GDM1 (cell line): ENCODE results near the gene FRYL.

Source experiments
- DNase-seq: peaks from one replicate; lab custom pipeline; 2025; lab: John Stamatoyannopoulos, UW

The FRYL gene

DNA sequence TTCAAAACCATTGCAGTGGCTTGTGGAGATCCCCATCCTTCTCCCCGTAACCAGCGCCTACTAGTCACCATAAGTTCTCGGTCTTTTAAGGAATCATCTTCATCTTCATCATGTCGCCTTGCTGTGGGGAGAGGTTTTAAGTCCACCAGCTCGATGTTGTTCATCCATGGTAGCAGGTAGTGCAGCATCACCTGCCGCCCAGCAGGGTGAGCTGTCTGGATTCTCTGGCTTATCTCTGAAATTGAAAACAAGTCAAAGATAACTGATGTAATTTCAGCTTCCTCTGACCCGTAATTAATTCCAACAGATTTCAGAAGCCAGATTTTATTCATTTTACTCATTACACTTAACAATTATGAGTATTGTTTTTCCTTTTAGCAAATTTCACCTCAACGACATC lies 222.6 kb downstream of the FRYL start:
- no peak for DNase-seq

DNA sequence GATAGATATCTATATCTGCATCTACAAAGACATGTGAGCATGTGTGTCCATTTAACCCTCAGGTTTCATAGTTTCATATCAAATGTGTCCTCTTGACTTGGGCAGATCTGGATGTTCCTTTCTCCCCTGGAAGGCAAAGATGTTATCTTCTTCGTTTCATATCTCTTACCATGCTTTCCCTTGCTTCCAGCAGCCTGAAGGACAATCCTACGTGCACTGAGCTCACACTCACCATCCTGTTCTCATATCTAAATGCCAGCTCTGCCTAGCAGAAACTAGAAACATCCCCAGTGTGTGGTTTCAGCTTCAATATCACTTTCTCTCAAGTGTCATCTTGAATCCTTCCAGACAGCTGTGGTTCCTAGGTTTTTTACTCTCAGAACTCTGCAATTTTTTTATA lies 223.8 kb downstream of the FRYL start:
- no peak for DNase-seq

DNA sequence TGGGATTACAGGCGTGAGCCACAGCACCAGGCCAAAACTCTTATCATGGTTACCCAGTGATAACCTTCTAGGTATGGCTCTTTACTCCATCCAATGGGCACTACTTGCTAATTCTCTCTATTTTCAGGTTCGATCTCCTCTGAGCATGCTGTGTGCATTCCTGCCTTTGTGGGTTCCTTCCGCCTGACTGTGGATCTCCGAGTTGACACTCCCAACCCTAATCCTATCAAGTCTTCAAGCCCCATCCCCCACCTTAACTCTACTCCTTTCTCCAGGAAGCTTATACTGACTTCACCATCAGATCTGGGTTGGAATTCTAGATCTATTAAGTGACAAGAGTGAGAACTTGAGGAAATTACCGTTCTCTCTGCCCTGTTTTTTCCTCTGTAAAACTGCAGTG lies 225.5 kb downstream of the FRYL start:
- no peak for DNase-seq

DNA sequence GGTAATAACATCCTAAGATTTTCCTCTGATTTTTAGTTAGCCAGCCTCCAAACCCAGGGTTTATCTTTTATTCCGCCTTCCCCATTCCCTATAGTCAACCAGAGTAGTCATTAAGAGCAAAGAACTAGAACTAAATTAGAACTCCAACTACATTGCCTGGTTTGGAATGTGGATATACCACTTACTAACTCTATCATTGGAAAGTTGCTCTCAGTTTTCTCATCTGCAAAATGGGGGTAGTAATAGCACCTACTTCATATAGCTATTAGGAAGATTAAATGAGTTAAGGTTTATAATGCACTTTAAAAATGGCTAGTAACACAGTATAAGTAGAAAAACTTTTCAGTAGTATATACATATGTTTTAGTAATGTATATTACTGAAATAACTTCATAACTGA lies 226.4 kb downstream of the FRYL start:
- no peak for DNase-seq

DNA sequence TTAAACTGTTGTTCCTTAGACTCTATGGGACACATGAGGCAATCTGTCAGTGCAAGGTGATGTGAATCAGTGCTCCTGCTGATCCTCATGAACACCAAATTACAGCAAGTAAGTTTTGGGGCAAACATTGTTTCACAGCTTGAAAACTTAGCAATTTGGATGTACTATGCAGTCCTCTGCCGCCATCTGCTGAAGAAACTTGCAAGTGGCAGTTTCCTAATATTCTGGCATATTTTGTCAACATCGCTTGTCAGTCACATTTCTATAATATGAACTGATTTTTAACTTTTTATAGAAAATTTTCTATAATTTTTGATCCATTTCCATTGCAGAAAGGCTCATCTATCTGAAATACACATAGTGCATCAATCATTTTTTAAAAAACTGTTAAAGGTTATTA lies 233.7 kb downstream of the FRYL start:
- no peak for DNase-seq

DNA sequence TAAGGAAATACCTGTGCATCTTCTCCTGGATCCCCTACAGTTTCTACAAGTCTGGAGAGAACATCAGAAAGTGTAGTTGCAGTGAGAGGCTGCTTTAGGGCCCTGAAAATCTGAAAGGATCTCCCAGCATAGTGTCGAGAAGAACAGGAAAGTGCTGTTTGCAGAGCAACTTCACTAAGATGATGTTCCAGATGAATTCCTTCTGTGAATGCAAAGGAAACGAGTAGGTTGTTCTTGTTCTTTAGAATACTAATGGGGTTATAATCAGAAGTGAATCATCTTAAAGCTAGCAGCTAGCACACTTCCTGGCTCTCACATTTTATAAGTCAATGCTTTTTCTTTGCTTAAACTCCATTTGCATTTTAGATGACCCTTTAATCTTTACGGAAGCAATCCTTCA lies 236.3 kb downstream of the FRYL start:
- DNase-seq, result no peak

DNA sequence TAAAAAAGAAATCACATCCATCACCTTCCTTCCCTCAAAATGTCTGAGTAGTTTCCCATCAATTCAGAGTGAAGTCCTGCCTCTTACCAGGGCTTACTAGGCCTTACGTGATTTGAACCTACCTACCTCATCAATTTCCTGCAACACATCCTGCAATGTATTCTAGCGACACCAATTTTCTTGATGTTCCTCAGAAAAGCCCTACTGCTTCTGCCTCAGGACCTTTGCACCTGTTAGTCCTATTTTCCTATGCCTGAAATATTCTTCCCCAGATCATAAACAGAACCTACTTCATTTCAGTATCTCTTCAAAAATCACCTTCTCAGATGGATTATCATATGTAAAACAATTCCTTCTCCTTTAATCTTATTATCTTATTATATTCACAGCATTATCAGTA lies 237.2 kb downstream of the FRYL start:
- DNase-seq, result no peak

DNA sequence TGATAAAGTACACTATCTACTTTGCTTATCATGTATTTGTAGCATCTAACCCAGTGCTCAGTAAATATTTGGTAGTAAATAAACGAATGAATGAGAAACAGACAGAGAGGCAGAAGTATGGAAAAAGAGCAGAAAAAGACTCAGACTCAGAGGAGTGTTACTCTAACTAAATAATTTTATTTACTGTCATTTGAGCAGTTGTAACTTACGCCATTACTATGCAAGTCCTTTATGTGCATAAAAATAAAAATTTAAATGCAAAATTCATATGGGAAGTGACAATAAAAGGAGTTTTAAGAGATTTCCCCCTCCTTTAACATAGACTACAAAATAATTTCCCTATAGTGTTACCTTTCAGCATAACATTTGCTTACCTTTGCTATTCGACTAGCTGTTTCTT lies 240.5 kb downstream of the FRYL start:
- DNase-seq, result no peak

DNA sequence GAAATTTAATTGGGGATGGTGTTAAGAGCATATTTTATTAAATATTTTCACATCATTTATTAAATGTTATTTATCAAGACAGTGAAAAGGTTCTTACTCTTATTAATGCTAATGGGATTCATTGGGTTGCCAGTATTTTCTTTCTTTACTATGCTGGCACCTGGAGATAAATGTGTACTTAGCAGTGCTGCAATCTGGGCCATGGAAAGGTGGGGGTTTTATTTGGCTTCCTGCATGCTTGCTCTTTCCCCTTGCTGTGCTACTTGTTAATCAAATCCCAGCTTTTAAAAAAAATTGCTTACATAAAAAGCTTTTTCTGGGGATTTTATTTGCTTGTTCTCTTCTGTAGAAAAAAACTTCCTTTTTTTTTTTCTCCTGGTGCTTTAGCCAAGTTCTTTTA lies 241.7 kb downstream of the FRYL start:
- DNase-seq, result no peak

DNA sequence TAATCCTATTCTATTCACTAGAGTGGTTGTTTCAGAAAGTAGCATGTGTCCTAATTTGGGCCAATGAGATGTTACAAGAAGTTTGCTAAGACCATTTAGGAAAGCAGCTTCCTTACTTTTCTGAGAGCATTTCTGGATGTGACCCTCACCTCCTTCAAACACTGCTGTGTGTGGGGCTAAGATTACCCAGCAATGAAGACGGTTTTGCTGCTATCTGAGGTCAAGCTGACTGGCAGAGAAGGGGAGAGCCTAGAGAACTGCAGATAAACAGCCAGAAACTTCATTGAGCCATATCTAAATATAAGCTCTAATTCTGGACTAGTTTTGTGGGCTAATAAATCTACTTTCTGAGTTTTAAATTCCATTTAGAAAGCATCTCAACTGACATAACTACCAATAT lies 253.7 kb downstream of the FRYL start:
- DNase-seq, result no peak

DNA sequence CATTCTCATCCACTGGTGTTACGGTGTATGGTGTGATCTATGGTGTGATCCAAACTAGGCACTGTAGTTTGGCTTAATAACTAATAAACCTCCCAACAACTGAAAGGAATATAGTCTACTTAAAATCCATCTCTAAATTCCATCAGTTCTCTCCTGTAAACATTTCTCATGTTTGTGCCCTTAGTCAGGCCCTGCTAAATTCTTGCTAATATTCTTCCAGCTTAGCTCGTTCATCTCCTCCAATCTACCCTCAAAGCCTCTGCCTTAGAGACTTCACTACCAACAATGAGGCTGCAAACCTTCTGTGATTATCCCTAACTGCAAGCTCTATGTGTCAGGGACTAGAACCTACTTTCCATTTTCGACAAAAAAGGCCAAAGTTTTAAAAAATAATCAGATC lies 261.9 kb downstream of the FRYL start:
- DNase-seq, result no peak

DNA sequence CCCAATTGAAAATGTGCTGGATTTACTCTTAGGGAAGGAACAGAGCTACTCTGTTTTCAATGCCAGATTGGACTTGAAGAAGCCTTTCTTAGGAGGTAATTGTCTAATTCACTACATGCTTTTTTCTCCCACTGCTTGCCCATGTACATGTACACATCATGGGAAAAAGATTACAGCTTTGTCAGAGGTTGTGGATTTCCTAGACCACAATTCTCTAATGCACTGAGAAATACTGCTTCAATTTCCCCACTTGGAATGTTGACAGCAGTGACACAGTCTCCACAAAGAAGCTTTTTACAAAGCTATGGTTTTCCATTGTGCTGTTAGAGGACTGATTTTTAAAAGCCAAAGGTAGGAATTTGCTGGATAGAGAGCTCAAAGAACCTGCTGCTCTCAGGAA lies 270.5 kb downstream of the FRYL start:
- DNase-seq, result no peak

DNA sequence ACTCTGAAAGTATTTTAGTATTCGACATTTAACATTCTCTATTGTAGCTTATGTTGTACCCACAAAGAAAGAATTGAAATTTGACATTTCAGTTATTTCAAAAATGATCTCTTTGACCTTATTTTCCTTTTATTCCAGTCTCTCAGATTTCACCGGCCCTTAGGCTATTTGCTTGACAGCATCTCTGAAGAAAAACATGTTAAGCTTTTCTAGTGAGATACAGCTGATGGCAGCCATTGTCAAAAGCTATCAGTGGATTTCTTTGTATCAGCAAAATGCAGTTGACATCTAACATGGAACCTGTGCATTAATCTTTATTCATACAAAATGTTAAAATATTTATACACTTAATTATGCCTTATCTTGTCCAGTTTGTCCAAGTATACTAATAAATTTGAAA lies 273.4 kb downstream of the FRYL start:
- no peak for DNase-seq

DNA sequence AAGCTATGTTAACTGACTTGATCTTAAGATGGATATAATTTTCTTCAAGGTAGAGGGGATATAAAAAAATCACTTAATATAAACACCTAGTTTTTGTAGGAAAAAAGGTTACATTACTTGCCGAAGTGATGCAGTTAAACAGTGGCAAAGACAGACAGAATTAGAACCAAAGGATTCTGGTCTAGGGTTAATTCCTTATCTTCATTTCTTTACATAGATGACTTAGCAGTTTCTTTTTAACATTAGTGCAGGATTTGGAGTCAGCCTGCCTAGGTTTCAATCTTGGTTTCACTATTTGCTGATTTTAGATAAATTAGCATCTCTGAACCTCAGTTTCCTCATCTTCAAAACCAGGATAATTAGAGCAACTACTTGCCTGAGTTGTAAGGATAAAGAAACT lies 275.7 kb downstream of the FRYL start:
- DNase-seq, result no peak

DNA sequence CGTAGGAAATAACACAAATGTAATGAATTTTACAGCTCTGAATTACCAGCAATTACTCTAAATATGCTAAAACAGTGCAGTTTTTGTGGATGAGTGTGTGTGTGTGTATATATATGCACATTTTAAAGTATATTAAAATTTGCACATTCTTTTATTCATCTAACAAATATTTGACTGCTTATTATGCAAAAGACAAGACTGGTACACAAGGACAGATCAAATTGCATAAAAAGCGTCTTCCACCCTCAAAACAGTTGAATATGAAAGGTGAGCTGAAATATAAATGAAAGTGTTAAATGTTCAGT lies 276.1 kb downstream of the FRYL start:
- no peak for DNase-seq

DNA sequence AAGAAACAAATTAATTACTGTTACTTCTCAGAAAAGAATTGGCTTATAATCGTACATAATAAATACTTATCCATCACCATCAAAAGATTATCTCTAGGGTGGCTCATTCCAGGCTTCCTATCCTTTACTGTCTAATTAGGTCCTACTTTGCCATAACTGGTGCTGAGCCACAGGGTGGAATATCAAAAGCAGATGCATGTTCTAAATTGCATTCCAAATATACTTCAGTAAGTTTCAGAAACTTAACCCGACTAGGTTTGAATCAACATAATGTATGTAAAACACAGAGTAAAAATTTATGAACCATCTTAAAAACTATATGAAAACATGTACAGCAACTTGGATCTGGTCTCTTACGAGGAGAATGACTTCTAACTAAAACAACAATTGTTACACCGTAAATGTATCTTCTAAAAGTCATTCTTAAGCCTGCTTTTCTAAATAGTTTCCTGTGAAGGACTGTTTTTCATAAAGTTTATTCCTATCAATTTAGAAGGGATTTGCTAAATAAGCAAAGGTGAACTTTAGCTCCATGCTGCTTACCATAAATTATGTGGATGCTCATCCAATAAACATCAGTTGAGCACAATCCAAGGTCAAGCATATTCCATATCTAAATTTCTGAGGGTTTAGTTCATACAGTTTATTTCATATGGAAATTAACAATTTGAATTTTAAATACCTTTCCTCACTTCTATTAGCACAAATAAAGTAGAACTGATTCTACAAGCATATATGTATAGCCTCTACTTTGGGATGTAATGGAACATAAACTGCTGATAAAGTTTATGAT lies 276.6 kb downstream of the FRYL start:
- DNase-seq, result no peak

DNA sequence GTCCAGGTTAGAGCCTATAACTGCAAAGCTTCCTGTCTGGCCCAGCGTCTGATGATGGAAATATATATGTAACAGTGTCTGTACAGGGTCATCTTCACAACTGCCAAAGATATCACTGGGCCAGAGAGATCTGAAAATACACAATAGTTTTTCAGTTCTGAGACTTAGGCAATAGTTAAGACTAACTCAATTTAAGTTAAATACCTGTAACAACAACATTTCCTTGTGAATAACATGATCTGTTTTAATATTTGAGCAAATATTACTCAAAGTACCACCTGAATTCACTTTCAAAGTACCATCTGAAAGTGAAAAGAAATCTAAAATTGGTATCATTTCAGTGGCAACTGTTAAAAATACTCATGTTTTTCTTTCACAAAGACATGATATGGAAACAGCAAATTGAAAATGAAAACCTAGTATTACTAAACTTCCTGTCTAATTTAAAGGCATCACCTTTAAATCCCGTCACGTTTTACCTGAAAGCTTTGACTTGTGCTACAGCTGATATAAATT lies 280.5 kb downstream of the FRYL start:
- no peak for DNase-seq

DNA sequence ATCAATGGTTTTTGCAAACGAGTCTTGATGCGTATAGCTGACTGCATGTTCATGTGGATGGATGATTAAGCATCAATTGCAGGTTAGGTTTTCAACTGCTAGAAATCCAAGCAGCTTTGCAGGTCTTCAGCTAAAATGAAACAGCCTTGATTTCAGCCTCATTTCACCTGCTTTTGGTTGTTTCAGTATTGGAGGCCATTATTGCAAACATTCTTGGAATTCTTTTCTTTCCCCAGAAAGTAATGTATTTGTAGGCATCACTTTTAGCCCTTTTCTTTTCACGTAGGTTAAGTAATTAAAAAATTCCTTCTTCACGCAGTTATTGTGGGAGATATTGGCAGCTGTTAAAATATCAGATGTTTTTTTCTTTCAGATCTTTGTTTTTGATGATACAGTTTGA lies 281.2 kb downstream of the FRYL start:
- no peak for DNase-seq

DNA sequence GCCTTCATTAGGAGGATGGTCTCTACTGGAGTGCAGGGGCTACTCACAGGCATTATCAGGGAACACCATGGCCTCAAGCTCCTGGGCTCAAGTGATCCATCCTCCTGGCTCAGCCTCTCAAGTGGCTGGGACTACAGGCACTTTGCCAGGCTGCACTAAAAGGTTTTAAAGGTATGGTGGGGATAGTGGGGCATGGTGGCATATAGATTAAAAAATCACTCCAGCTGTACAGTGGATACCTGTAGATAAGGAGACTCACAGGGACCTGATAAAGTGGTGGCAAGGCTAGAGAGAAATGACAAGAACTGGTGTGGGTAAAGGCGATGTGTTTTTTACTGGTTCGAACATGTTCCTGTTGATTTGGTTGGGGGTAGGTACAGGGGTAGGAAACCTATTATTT lies 284.1 kb downstream of the FRYL start:
- no peak for DNase-seq

DNA sequence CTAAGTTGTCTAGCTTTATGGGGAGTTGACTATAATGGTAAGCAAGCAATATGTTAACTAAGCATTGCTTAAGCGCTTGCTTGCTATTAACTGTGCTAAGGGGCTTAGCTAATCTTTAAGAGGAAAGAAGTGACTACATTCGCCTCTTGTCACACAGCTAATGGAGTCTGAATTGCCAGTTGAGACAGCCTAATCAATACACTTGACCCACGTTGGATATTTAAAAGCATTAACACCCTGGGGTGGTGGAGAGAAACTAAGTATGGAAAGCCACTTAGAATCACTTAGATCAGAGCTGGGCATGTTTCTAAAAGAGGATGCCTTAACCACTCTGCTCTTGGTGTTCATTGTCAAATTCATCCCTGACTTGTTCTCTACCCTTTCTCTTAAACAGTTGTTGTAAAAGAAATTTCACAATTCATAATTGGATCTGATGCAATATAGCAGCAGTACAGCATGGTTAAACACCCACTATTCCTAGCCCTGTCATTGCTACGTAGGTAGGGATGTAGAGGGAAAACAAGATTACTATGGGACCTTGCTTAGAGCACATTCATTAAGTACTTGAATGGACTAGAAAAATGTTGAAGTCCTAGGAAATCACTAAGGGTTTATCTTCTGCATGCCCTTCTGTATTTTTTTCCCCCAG lies 286.5 kb downstream of the FRYL start:
- no peak for DNase-seq

DNA sequence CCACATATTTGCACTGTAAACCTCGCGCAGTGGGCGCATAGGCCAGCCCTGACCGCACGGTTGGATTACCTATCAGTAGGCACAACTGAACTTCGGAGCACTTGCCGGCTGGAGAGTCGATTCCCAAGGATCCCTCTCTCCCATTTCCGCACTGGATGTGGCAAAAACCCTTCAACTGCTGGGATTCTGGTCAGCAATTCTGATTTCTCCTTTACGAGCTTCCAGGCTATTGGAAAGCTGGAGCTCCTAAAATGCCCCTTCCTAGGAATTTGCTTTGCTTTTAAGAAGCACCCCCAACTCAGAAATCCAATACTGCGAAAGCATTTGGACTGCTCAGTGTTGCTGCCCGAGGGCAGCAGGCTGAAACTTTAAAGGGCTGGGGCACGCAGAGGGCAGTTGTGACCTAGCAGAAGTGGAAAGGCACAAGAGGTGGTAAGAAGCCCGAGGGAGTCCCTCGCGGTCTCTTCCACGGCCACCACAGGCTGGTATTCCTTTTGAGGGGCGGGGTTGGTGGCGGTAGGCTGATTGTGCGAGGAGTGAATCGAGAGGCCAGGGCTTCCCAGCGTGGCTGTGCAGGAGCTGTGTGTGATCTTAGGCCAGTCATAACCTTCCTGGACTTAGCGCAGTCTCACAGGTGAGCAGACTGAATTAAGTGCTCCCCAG lies 288.4 kb downstream of the FRYL start:
- DNase-seq, result no peak

DNA sequence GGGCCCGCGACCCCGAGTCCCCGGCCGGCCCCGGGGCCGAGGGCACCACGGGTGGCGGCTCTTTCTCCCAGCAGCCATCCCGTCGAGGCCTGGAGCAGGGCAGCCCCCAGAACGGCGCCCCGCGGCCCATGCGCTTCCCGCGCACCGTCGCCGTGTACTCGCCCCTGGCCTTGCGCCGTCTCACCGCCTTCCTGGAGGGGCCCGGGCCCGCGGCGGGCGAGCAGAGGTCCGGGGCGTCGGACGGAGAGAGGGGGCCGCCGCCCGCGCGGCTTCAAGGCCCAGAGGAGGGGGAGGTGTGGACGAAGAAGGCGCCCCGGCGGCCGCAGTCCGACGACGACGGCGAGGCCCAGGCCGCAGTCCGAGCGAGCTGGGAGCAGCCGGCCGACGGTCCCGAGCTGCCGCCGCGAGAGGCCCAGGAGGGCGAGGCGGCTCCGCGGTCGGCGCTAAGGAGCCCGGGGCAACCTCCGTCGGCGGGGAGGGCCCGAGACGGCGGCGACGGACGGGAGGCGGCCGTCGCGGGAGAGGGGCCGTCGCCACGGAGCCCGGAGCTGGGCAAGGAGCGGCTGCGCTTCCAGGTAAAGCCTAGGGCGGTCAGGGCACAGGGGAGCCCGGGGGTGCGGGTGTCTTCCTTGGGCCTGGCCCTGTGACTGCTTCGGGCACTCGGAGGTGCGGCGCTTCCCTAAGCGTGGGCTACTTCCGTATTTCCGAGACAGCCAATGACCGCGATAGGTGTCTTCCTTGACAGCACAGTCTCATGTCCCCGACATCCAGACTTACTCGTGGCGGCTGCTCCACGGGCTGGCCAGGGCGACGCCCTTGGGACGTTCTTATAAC lies 289.2 kb downstream of the FRYL start:
- no peak for DNase-seq
